GM21390 (cell line): ENCODE data around the gene STKLD1.
"Not testable (repeated sequence)": the region's sequence is repeated elsewhere in the genome, so short reads cannot be mapped to it uniquely, and the experiment has no call there.

Experiments used
- ATAC-seq: cut with Tn5 transposase; IDR thresholded peaks from one replicate; pipeline ENCODE4 v1.9.1; 2021; ENCODE audit not compliant: unreplicated experiment

Gene STKLD1

DNA sequence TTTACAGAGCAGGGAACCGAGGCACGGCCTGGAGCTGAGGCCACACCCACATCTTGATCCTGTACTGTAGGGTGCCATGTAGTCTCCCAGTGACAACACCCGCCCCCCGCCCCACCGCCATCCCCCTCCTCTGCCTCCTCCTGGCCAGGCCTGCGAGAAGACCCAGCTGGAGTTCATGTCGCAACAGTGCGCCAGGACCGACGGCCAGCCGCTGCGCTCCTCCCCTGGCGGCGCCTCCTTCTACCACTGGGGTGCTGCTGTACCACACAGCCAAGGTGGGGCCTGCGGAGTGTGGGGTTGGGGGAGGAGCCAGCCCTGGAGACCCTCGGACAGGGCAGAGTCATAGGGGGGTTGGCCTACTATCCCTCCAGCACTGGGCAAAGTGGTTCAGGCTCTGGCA, 60.5 kb downstream of the STKLD1 start:
- no peak for ATAC-seq

GRCh38 chr9:133437753-133438531, 61.8 kb downstream of the STKLD1 start:
- ATAC-seq, result no peak

- no peak for ATAC-seq
Observed at GRCh38 chr9:133439337-133439736, 63.2 kb downstream of the STKLD1 start.

GRCh38 chr9:133440874-133441273, 64.7 kb downstream of the STKLD1 start:
- no peak for ATAC-seq

GRCh38 chr9:133441571-133441970, 65.4 kb downstream of the STKLD1 start:
- ATAC-seq, result no peak

DNA sequence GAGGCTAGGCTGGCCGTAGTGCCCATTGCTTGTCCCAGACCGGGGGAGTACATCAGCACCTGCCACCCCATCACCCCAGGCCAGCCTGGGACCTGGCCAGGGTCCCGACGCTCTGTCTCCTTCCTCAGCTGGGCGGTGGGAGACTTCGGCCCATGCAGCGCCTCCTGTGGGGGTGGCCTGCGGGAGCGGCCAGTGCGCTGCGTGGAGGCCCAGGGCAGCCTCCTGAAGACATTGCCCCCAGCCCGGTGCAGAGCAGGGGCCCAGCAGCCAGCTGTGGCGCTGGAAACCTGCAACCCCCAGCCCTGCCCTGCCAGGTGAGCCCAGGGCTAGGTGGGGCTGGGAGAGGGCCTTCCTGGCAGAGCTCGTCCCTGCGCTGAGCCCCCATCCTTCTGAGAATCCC, 67.1 kb downstream of the STKLD1 start:
- no peak for ATAC-seq

DNA sequence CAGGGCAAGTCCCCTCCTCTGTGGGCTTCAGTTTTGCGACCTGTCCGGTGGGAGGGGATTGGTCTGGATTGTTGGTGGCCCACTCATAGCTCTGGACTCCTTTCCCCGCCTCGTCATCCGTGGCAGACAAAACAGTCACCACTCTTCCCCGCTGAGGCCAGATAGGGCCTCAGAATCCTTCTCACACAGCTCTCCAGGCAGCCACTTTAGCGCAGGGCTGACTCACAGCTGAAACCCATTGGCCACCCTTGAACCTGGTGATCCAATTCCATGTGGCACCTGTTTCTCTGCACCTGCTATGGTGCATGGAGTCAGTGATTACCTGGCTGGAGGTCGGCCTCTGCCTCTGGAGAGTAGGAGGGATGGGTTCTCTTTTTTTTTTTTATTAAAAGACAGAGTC, 67.8 kb downstream of the STKLD1 start:
- ATAC-seq, result no peak

DNA sequence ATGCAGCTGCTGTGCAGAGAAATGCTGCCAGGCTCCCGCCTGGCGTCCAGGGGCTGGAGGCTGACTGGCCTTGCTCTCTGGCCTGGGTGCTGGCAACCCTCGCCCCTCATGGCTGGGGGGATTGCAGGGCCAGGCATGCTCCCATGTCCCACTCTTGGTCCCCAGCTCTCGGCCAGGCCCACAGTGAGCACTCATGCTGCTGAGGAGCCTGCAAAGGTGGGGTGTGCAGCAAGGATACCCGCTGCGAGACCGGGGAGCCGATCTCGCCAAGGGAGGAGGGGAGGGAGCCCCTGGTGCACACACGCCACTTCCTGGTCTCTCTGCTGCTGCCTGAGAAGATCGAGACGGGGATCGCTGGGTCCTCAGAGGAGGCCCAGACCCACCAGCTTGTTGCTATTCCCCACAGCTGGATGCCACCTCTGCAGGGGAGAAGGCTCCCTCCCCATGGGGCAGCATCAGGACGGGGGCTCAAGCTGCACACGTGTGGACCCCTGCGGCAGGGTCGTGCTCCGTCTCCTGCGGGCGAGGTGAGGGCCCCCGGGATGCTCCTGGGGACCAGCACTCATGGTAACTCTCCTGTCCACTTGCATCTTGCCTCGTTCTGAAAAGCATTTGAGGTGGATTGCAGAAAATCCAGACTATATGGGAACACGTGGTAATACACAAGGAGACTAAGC, 69.3 kb downstream of the STKLD1 start:
- ATAC-seq, result no peak

GRCh38 chr9:133448487-133448972, 72.4 kb downstream of the STKLD1 start:
- no peak for ATAC-seq

- no peak for ATAC-seq
Observed at GRCh38 chr9:133449760-133450159, 73.6 kb downstream of the STKLD1 start.

DNA sequence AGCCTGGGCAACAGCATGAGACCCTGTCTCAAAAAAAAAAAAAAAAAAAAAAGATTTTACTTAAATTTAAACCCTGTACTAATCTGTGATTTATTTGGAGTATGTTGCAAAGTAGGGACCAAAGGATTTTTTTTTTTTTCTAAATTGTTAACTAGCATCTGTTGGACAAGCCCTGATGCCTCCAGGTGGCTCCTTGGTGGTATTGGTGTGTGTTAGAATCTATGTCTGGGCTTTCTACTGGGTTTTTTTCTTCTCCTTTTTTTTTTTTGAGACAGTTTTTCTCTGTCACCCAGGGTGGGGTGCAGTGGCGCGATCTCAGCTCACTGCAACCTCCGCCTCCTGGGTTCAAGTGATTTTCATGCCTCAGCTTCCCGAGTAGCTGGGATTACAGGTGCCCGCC, 75.7 kb downstream of the STKLD1 start:
- ATAC-seq, result not testable (repeated sequence)

DNA sequence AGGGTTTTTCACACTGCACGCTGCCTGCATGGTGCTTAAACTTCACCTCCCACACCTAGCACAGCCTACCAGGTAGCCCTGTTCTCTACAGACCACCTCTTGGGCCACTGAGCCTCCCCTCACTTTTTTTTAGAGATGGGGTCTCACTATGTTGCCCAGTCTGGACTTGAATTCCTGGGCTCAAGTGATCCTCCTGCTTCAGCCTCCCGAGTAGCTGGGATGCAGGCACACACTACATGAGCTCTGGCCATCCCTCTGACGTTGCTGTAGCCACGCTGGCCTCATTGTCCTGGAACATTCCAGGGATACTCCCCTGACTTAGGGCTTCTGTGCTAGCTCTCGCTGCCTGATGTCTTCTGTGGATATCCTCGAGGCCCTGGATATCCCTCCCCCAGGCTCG, 76.4 kb downstream of the STKLD1 start:
- ATAC-seq, result no peak

DNA sequence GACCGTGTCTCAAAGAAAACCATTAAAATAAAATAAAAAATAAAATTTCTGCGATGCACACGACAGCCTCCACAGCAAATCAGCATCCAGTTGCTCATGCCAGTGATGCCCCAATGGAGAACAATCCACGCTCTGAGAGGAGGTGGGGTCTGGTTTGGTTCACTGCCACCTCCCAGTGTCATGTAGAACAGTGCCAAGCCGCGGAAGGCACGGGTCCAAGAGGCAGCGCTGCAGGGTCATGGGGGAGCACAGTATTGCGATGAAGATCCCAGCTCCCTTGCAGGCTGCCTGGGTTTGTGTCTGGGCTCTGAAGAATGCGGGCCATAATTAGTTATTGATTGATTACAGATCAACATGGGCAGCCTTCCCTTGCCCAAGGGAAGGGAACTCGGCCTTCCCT, 77.5 kb downstream of the STKLD1 start:
- ATAC-seq, result no peak

DNA sequence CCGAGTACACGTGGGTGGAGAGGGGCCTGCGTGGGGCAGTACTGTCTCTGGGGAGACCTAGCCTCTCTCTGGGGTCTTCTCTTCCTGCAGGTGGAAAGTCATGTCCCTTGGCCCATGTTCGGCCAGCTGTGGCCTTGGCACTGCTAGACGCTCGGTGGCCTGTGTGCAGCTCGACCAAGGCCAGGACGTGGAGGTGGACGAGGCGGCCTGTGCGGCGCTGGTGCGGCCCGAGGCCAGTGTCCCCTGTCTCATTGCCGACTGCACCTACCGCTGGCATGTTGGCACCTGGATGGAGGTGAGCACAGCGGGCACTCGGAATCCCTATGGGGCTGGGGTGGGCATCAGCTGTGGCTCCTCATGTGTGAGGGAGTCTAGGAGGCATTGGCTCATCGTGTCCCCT, 78.2 kb downstream of the STKLD1 start:
- no peak for ATAC-seq

DNA sequence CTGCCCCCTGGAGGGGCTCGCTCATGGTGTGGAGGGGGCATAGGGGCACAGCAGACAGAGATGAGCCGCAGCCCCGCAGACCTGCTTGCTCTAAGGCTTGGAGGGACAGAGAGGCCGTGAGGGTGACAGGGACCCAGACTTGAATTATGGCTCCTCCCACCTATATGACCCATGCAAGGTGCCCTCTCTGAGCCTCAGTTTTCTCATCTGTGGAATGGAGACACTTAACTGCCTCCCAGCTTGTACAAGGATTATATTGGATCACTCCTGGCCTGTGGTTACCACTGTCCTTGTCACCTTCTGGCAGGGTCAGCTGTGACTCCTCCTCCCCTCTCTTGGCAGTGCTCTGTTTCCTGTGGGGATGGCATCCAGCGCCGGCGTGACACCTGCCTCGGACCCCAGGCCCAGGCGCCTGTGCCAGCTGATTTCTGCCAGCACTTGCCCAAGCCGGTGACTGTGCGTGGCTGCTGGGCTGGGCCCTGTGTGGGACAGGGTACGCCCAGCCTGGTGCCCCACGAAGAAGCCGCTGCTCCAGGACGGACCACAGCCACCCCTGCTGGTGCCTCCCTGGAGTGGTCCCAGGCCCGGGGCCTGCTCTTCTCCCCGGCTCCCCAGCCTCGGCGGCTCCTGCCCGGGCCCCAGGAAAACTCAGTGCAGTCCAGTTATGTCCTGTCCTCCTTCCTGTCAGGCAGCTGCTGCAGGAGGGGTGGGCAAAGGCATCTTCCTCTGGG, 78.9 kb downstream of the STKLD1 start:
- ATAC-seq, result no peak
